Lower leg skin (tissue), 3 donors: ENCODE data around the gene RAPGEF5.

Experiments
- POLR2A ChIP-seq, 2 donors: fragments of 450-650 bp; IDR thresholded peaks; one replicate each; pipeline ENCODE4 v1.6.1; 2016 to 2017; ENCODE audit warnings: antibody characterized with exemption in 2 of 2, mild to moderate bottlenecking in 1 of 2, moderate library complexity in 1 of 2
- TF ChIP-seq, protein P1 (sequence below), 3 donors: fragments of 450-650 bp; IDR thresholded peaks; one replicate each; pipeline ENCODE4 v1.5.1; 2016; ENCODE audit warnings: antibody characterized with exemption in 3 of 3, mild to moderate bottlenecking in 3 of 3, moderate library complexity in 2 of 3

DNA sequence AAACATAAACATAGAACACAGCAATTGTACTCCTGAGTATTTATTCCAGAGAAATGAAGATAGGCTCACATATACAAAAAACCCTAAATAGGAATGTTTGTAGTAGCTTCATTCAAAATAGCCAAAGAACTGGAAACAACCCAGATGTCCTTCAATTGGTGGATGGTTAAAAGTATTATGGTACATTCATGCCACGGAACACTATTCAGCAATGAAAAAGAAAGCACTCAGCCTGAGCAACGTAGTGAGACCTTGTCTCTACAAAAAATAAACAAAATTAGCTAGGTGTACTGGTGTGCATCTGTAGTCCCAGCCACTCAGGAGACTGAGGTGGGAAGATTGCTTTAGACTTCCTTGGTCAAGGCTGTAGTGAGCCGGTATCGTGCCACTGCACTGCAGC lies 94.4 kb downstream of the RAPGEF5 start:
- TF ChIP-seq, protein P1, sequence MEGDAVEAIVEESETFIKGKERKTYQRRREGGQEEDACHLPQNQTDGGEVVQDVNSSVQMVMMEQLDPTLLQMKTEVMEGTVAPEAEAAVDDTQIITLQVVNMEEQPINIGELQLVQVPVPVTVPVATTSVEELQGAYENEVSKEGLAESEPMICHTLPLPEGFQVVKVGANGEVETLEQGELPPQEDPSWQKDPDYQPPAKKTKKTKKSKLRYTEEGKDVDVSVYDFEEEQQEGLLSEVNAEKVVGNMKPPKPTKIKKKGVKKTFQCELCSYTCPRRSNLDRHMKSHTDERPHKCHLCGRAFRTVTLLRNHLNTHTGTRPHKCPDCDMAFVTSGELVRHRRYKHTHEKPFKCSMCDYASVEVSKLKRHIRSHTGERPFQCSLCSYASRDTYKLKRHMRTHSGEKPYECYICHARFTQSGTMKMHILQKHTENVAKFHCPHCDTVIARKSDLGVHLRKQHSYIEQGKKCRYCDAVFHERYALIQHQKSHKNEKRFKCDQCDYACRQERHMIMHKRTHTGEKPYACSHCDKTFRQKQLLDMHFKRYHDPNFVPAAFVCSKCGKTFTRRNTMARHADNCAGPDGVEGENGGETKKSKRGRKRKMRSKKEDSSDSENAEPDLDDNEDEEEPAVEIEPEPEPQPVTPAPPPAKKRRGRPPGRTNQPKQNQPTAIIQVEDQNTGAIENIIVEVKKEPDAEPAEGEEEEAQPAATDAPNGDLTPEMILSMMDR (IDR thresholded peaks at IDR 0.05): no peak
- no peak for TF ChIP-seq POLR2A (IDR thresholded peaks at IDR 0.05)
